Mammary epithelial cell (primary cell): ENCODE results near the gene CEACAM7.

ENCODE experiments used
- CTCF ChIP-seq, 2 donors: IDR thresholded peaks in 1 of 2; conservative IDR thresholded peaks in 1 of 2; 2 replicates each; pipeline ENCODE4 v1.5.1; 2011 to 2012; ENCODE audit warnings: inconsistent platforms in 2 of 2, low read length in 2 of 2, mild to moderate bottlenecking in 2 of 2, control low read depth in 1 of 2, low read depth in 1 of 2; ENCODE audit not compliant: insufficient read depth in 1 of 2; ENCODE audit errors: extremely low read depth in 1 of 2
- EZH2 ChIP-seq: IDR thresholded peaks from 2 replicates; pipeline ENCODE4 v1.6.1; 2012; ENCODE audit warnings: low read length, inconsistent platforms, borderline replicate concordance

- TF ChIP-seq CTCF (conservative IDR thresholded peaks at IDR 0.05 in 1 of 2, IDR thresholded peaks at IDR 0.05 in 1 of 2; ENCODE audit: extremely low read depth in 1 of 2, insufficient read depth in 1 of 2, low read depth in 1 of 2, low read length in 2 of 2) (no peak), EZH2 (no peak)
Observed at GRCh38 chr19:41735071-41735600, 47.1 kb upstream of the CEACAM7 start.
